Parathyroid adenoma (tissue), 2 donors: ENCODE measurements around the gene EXOC4.

Experiments
- H2AFZ ChIP-seq: fragments of 300-600 bp; sonication (generic); one replicate; pipeline ENCODE4 v1.7.0; 2017; ENCODE audit warnings: antibody characterized with exemption, mild to moderate bottlenecking
- H3K27ac ChIP-seq: fragments of 300-600 bp; sonication (generic); one replicate; pipeline ENCODE4 v1.7.0; 2017
- H3K27me3 ChIP-seq: fragments of 300-600 bp; sonication (generic); one replicate; pipeline ENCODE4 v1.7.0; 2017; ENCODE audit warnings: low read length; ENCODE audit not compliant: control insufficient read depth, insufficient read depth
- H3K36me3 ChIP-seq: fragments of 300-600 bp; sonication (generic); one replicate; pipeline ENCODE4 v1.7.0; 2017; ENCODE audit warnings: low read length; ENCODE audit not compliant: control insufficient read depth, insufficient read depth
- H3K4me1 ChIP-seq: fragments of 300-600 bp; sonication (generic); one replicate; pipeline ENCODE4 v1.7.0; 2017; ENCODE audit warnings: control low read depth
- H3K4me2 ChIP-seq: fragments of 300-600 bp; sonication (generic); one replicate; pipeline ENCODE4 v1.7.0; 2017; ENCODE audit warnings: low read length
- H3K4me3 ChIP-seq: fragments of 300-600 bp; sonication (generic); one replicate; pipeline ENCODE4 v1.7.0; 2017; ENCODE audit warnings: low read depth, low read length
- H3K79me2 ChIP-seq: fragments of 300-600 bp; sonication (generic); one replicate; pipeline ENCODE4 v1.7.0; 2017; ENCODE audit warnings: control low read depth
- H3K9ac ChIP-seq: fragments of 300-600 bp; sonication (generic); one replicate; pipeline ENCODE4 v1.7.0; 2017; ENCODE audit warnings: mild to moderate bottlenecking
- H3K9me3 ChIP-seq: fragments of 300-600 bp; sonication (generic); one replicate; pipeline ENCODE4 v1.7.0; 2017; ENCODE audit warnings: low read length; ENCODE audit not compliant: control insufficient read depth
- TF ChIP-seq, protein P1 (sequence below): fragments of 300-600 bp; sonication (generic); IDR thresholded peaks from one replicate; pipeline ENCODE4 v1.7.0; 2017; ENCODE audit warnings: antibody characterized with exemption, mild to moderate bottlenecking
- donor health status: primary hyperparathyroidism.

EXOC4 gene

DNA sequence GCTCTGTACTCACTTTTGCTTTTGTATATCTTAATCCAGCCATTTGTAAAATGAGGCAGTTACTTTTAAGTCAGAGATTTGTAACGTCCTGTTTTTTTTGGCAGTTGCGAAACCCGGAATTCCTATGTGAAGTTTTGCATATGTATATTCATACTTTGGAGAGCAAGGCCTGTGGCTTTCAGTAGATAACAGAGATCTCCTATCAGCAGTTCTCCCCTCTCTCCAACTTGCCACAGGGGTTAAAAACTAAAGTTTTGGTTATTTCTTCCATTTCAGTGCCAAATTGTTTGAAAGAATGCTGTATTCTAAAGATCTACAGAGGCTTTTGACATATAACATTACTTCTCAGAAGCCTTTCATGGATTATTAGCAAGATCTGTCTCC, 102.4 kb downstream of the EXOC4 start:
- TF ChIP-seq, protein P1, sequence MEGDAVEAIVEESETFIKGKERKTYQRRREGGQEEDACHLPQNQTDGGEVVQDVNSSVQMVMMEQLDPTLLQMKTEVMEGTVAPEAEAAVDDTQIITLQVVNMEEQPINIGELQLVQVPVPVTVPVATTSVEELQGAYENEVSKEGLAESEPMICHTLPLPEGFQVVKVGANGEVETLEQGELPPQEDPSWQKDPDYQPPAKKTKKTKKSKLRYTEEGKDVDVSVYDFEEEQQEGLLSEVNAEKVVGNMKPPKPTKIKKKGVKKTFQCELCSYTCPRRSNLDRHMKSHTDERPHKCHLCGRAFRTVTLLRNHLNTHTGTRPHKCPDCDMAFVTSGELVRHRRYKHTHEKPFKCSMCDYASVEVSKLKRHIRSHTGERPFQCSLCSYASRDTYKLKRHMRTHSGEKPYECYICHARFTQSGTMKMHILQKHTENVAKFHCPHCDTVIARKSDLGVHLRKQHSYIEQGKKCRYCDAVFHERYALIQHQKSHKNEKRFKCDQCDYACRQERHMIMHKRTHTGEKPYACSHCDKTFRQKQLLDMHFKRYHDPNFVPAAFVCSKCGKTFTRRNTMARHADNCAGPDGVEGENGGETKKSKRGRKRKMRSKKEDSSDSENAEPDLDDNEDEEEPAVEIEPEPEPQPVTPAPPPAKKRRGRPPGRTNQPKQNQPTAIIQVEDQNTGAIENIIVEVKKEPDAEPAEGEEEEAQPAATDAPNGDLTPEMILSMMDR: no peak
- no peaks in the 10 kb centered on the region for H3K79me2 ChIP-seq
- H3K36me3 ChIP-seq: no peaks in the 10 kb centered on the region
- H3K9me3 ChIP-seq: no peaks in the 10 kb centered on the region
- H2AFZ ChIP-seq: no peak overlapping the region
- H3K27me3 ChIP-seq: no peaks in the 10 kb centered on the region
- no peak overlapping the region for H3K9ac ChIP-seq
- no peaks in the 10 kb centered on the region for H3K4me1 ChIP-seq
- H3K4me2 ChIP-seq: no peak overlapping the region
- no peak overlapping the region for H3K4me3 ChIP-seq
- no peak overlapping the region for H3K27ac ChIP-seq

- Histone ChIP-seq H3K9me3 (no peaks in the 10 kb centered on the region), H3K79me2 (no peaks in the 10 kb centered on the region), H3K9ac (no peak overlapping the region), H3K27me3 (no peaks in the 10 kb centered on the region), H2AFZ (no peak overlapping the region), H3K4me2 (no peak overlapping the region), H3K4me3 (no peak overlapping the region), H3K4me1 (no peaks in the 10 kb centered on the region), H3K36me3 (no peaks in the 10 kb centered on the region), H3K27ac (no peak overlapping the region)
- TF ChIP-seq, protein P1: no peak
Observed at GRCh38 chr7:133355822-133356221, 102.9 kb downstream of the EXOC4 start.

- TF ChIP-seq, protein P1: no peak
- no peak overlapping the region for H3K4me2 ChIP-seq
- H3K27me3 ChIP-seq: no peaks in the 10 kb centered on the region
- no peak overlapping the region for H3K4me3 ChIP-seq
- no peak overlapping the region for H3K9ac ChIP-seq
- no peaks in the 10 kb centered on the region for H3K9me3 ChIP-seq
- H3K27ac ChIP-seq: no peak overlapping the region
- H3K79me2 ChIP-seq: no peaks in the 10 kb centered on the region
- no peaks in the 10 kb centered on the region for H3K4me1 ChIP-seq
- no peaks in the 10 kb centered on the region for H3K36me3 ChIP-seq
- no peak overlapping the region for H2AFZ ChIP-seq
Observed at GRCh38 chr7:133358708-133359107, 105.8 kb downstream of the EXOC4 start.

DNA sequence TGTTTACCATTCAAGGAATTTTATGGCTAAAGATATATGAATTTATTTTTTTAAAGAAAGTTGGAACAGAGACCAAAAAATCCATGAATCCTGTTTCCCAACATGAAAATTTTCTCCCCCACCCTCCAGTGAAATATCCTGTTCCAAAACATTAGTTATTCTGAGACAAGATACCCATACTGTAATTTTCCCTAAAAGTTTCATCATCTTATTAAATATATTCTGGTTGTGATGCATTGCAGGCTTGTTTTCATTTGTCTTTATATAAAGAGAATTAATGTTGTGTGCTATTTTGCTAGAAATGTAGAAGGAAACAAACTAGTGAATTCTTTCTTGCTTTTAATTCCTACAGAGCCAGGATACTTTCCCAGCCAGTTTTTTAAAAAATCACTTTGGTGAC, 106.6 kb downstream of the EXOC4 start:
- TF ChIP-seq, protein P1: no peak

DNA sequence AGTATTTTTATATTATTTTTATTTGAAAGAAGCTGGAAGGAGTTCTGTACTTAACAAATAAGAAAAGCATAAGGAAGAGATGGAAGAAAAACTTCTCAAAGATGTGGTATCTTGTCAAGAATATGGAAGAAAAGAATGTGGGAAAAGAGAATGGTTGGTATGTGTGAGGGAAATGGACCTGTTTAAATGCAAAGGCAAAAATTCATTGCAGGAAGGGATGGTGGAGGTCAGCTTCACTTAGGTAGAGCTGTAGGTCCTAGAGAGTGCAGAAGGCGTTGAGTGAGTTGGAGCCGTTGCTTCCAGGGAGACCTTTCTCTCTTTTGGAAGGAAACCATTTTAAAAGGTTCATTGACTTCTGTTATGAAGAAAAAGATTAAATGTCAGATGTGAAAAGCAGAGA, 107.3 kb downstream of the EXOC4 start:
- no peaks in the 10 kb centered on the region for H3K79me2 ChIP-seq
- TF ChIP-seq, protein P1: no peak
- no peak overlapping the region for H3K4me2 ChIP-seq
- H3K4me3 ChIP-seq: no peak overlapping the region
- no peaks in the 10 kb centered on the region for H3K36me3 ChIP-seq
- H3K9me3 ChIP-seq: no peaks in the 10 kb centered on the region
- H3K9ac ChIP-seq: no peak overlapping the region
- no peak overlapping the region for H3K27ac ChIP-seq
- peaks cover 2% of the 10 kb centered on the region for H3K4me1 ChIP-seq
- no peak overlapping the region for H2AFZ ChIP-seq
- H3K27me3 ChIP-seq: no peaks in the 10 kb centered on the region

More for the DNA sequence above, 106.6 kb downstream of the EXOC4 start:
- no peak overlapping the region for H3K4me2 ChIP-seq
- no peak overlapping the region for H3K27ac ChIP-seq
- H2AFZ ChIP-seq: no peak overlapping the region
- no peaks in the 10 kb centered on the region for H3K27me3 ChIP-seq
- no peaks in the 10 kb centered on the region for H3K36me3 ChIP-seq
- no peaks in the 10 kb centered on the region for H3K79me2 ChIP-seq
- no peaks in the 10 kb centered on the region for H3K9me3 ChIP-seq
- no peak overlapping the region for H3K4me3 ChIP-seq
- H3K9ac ChIP-seq: no peak overlapping the region
- H3K4me1 ChIP-seq: no peaks in the 10 kb centered on the region
